NCI-H1092 treated with DMSO at 0.1 percent for 48 hours (cell line): ENCODE measurements around the gene ADCY4.

Source experiments
- DNase-seq: peaks from one replicate; lab custom pipeline; 2025; lab: John Stamatoyannopoulos, UW

Gene ADCY4

DNA sequence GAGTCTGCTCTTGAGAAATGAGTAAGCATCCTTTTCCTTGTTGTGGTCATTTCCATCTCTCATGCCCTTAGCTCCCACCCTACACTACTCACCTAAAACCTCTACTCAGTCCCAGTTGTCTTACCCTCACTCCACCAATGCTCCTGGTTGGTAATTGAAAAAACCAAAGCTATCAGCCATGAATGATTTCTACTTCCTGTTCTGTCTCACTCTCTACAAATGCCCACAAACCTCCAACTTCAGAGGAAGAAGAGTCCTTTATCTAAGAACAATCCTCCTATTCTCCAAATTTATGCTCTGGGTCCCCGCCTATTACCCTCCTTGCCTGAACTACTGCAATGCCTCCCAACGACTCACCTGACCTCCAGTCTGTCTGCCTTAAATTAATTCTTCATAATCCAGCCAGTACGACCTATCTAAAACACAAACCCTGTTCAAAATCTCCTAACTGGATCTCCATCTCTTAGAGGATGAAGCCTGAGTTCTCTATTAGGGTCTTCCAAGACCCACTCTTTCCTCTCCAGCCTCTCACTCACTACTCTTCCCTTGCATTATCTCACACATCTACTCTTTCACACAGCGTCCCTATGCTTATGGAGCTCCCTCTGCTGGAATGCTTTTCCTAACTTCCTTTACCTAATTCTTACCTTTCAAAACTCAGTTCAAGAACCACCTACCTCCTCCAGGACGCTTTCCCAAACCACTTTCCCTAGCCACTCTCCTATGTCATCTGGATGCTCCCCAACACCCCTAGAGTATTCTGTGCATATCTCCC lies 37.5 kb downstream of the ADCY4 start:
- DNase-seq = peak; percentile 26

GRCh38 chr14:24296341-24297157 lies 38.3 kb downstream of the ADCY4 start:
- DNase-seq = peak; percentile 68

DNA sequence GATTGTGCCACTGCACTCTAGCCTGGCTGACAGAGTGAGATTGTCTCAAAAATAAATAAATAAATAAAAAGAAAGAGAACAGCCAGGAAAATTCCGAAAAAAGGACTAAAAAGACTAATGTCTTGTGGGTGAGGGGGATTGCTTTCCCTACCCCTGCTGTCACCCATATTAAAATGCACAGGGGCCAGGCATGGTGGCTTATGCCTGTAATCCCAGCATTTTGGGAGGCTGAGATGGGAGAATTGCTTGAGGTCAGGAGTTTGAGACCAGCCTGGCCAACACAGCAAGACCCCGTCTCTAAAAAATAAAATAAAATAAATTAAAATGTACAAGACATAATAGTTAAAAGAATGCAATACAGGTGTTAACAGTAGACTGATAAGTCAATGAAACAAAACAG lies 41.3 kb downstream of the ADCY4 start:
- DNase-seq = no peak

- no peak for DNase-seq
These were observed 42.6 kb downstream of the ADCY4 start for GRCh38 chr14:24292118-24292807.

DNA sequence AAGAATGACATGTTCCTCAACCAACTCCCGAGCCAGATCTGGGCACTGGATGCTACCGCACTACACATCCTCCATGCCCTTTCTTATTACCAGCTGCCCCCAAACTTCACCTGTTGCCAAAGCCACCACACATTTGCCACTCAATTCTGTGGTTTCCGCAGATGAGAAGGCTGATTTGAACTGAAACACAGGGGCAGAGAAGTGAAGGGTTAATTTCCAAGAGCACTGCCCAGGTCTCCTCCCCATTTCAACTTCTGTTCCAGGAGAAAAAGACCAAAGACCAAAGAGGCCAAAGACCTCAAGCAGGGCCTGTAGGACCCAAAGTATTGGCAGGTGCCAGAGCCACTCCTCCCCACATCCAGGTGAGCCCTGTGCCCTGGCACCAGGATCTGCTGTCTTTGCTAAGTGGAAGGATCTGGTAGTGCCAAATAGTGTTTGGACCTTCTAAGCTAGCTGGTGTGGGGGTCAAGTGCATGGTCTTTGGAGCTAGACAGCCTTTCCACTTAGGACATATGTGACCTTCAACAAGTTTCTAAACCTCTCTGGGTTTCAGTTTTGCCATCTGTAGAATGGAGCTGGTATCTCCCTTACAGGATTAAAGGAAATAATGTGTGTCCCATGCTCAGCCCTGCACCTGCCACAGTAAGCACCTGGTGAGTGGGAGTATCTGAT lies 43.3 kb downstream of the ADCY4 start:
- no peak for DNase-seq

DNA sequence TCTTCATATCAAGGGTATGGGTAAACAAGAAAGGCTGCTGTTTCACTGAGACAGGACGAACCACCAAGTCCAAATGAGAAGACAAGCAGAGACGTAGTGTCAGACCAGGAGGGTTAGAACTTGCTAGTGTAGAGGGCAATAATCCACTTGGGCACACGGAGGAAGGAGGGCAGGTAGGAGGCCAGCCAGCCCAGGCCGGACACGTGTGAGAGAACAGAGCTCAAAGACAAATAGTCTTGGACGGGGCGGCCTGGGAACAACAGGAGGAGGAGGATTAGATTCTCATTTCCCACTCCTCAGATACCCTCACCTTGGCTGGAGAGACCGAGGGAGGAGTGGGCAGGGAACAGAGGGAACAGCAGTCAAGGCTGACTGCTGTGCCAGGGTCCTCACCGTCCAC lies 44.1 kb downstream of the ADCY4 start:
- DNase-seq = no peak

- DNase-seq = no peak
These were observed 45.1 kb downstream of the ADCY4 start for GRCh38 chr14:24289649-24290280.

DNA sequence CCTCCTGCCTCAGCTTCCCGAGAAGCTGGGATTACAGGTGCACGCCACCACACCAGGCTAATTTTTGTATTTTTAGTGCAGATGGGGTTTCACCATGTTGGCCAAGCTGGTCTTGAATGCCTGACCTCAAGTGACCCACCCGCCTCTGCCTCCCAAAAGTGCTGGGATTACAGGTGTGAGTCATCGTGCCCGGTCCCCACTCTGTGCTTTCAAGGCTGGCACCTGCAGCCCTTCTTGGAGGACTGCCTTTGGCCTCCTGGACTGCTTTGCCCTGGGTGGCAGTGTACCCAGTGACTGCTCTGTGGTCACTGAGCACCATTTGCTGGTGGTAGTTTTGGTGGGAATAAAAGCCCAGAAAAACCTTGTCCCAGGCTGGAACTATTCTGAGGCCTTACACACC lies 47.9 kb downstream of the ADCY4 start:
- no peak for DNase-seq

DNA sequence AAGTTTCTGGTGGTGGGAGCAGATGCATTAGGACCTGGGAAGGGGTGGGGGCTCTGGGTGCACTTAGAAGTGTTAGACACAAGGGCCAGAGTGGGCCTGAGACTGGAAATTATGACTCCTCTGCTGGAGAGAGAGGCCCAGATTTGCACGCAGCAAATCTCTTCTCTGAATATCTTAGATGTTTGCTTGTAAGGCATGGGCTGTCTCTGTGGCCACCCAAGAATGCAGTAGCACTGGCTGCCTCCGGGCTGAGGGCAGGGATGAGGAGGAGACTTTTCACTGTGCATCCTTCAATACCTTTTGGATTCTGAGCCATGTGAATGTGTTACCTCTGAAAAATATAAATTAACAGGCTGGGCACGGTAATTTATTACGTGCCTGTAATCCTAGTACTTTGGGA lies 49.5 kb downstream of the ADCY4 start:
- DNase-seq = no peak

DNA sequence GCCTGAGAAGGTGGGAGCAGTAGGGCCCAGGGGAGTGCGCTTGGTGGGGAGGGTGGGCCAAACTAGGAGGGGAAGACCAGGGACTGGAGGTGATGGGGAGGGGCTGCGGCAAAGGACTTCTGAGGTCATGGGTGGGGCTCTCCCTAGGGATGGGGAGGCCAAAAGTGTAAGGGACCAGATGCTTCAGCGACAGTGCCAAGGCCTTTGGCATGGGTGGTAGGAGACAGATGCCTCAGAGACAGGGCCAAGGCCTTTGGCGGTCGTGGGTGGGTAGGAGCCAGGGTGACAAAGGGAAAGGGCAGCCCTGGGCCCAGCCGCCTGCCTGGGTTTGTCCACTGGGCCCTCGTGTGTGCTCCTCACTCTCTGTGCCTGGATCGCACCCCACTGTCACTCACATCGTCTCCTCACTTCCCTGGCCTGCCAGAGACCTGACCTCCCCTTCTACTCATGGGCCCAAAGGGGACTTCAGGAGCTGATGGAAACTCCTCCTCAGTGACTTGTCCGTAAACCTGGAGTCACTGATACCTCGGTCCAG lies 50.3 kb downstream of the ADCY4 start:
- no peak for DNase-seq

DNA sequence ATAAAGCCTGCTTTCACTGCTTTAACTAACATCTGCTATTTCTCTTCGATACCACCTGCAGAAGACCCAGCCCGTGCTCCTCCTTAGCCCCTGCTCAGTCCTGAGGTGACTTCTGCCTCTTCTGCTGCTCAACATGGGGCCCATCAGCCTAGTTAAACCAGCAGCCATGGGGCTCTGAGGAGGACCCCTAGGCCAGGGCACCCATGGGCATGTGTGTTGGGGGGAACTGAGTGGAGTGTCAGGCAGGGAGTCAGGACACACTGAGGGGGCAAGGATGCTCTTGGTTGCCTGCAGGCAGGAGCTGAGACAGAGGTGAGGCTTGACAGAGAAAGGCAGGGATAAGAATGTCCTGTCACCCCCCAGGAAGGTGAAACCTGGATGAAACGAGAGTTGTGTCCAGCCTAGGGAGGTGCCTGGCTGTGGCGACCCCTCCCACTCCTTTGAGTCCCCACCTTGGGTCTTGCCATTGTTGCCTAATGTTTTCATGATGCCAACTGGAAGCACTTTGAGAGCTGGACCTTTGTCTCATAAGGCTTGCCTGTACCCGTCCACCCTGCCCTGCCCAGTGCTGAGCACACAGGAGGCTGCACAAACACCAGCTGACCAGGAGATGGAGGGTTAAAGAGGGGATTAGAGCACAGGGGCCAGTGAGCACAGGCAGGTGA lies 50.9 kb downstream of the ADCY4 start:
- no peak for DNase-seq

DNA sequence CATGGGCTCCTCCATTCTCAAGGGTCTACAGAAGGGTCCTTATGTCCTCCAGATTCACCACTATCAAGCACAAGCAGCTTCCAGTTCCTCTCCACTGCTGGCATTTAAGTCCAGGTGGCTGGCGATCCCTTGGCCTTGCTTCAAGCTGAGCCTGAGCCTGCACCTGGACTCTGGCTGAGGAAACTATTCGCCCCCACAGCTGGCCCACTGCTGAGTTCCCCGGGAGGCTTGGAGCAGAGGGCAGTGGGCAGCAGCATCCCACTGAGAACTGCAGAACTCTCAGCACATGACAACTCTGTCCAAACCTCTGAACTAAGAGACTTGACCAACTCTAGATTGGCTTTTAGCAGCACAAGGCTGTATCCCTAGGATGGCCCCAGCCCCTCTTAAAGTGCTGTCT lies 52.1 kb downstream of the ADCY4 start:
- DNase-seq = no peak

- no peak for DNase-seq
These were observed 53.2 kb downstream of the ADCY4 start for GRCh38 chr14:24281636-24282035.

GRCh38 chr14:24280797-24281460 lies 53.9 kb downstream of the ADCY4 start:
- no peak for DNase-seq

- no peak for DNase-seq
These were observed 55.3 kb downstream of the ADCY4 start for GRCh38 chr14:24279301-24280186.

DNA sequence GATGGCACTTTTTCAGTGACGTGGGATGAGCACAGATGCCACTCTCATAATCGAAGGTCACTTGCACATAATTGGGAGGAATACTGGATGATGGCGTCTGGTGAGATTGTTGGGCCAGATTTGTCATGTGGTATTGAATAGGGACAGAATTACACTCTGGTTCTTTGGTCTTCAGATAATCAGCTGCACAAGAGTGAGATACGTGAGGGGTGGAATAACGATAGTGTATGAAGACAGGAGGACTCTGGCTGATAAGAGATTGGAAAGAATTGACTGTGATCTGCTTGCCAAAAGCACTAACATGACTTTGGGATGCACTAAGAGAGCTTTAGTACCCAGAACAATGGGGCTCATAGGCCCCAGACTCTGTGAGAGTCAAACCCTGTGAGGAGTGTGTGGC lies 56.4 kb downstream of the ADCY4 start:
- no peak for DNase-seq

DNA sequence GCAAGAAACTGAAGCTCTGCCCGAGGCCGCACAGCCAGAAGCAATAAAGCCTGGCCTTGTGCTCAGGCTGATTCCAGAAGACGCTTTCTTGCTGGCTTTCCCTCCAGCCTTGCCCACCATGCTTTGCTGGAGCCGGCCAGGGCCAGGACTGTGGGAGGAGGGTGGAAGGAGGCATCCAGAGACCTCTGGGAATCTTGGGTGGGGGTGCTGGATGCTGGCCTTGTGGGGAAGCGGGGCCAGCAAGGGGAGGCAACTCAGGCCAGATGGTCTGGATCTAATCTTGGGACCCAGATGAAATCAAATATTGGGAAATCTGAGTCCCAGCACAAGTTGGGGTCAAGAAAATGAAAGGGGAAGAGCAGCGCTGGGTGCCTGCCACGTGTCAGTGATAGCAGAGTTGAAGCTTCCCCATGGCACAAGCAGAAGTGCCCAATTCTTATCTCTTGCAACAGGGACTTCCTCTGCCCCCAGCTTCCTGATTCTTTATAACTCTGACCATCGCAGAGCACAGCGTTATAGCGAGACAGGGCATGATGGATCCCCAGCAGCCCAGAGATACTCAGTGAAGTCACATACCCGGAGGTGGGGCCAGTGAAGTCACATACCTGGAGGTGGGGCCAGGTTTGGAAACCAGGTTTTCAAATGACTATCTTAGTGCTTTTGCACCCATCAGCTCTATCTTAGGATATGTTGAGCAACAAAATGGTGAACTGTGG lies 57.1 kb downstream of the ADCY4 start:
- DNase-seq = no peak

GRCh38 chr14:24277071-24277470 lies 57.8 kb downstream of the ADCY4 start:
- no peak for DNase-seq

- DNase-seq = no peak
These were observed 60.7 kb downstream of the ADCY4 start for GRCh38 chr14:24274101-24274543.
